SJSA1 (cell line): ENCODE measurements around the gene STAT5B. TPM values are rescaled to one million over a fixed set of nuclear protein-coding genes. Genes with fewer than 3 reads are reported as not detected.
"Not testable (repeated sequence)": the region's sequence is repeated elsewhere in the genome, so short reads cannot be mapped to it uniquely, and the experiment has no call there.

Experiments
- DNase-seq, 2 experiments: peaks; one replicate each; pipeline ENCODE4 v3.0.0-alpha.2; 2015 to 2020; ENCODE audit warnings: low spot score in 2 of 2, low read depth in 1 of 2
- H3K27ac ChIP-seq: fragments of 250-450 bp; sonication (Bioruptor Pico); 2 replicates; pipeline ENCODE4 v1.5.1; 2020; ENCODE audit warnings: mild to moderate bottlenecking, moderate library complexity
- H3K27me3 ChIP-seq: fragments of 250-450 bp; sonication (Bioruptor Pico); replicated peaks from 2 replicates; pipeline ENCODE4 v1.5.1; 2020; ENCODE audit warnings: mild to moderate bottlenecking, moderate library complexity
- H3K36me3 ChIP-seq: fragments of 250-450 bp; sonication (Bioruptor Pico); 2 replicates; pipeline ENCODE4 v1.5.1; 2020; ENCODE audit warnings: mild to moderate bottlenecking
- H3K4me1 ChIP-seq: fragments of 250-450 bp; sonication (Bioruptor Pico); replicated peaks from 2 replicates; pipeline ENCODE4 v1.6.1; 2021; ENCODE audit warnings: mild to moderate bottlenecking
- H3K4me3 ChIP-seq: fragments of 250-450 bp; sonication (Bioruptor Pico); 2 replicates; pipeline ENCODE4 v1.5.1; 2020; ENCODE audit warnings: mild to moderate bottlenecking
- H3K9me3 ChIP-seq: fragments of 250-450 bp; sonication (Bioruptor Pico); replicated peaks from 2 replicates; pipeline ENCODE4 v1.5.1; 2020; ENCODE audit warnings: mild to moderate bottlenecking
- total RNA-seq: library from RNA; depleted of rRNA; stranded (reverse); fragments of >200 nt; shearing (Covaris generic); gene quantifications from 2 replicates; pipeline ENCODE4 v1.2.3, GENCODE V29; 2014

The STAT5B gene
- total RNA-seq, 1 experiment from 2014 or later = 36.0 TPM

DNA sequence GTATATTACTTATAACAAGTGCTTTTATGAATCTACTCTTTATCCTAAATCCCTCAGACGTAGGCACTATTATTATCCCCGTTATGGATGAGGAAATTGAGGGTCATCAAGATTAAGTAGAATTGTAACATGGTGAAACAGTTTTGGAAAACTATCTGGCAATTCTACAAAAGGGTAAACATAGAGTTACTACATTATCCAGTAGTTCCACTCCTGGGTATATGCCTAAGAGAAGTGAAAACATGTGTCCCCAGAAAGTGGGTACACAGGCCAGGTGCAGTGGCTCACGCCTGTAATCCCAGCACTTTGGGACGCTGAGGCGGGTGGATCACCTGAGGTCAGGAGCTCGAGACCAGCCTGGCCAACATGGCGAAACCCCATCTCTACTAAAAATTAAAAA is 36.6 kb downstream of the STAT5B start:
- not testable (repeated sequence) for H3K4me1 ChIP-seq, H3K27ac ChIP-seq, DNase-seq, H3K4me3 ChIP-seq, H3K9me3 ChIP-seq, H3K27me3 ChIP-seq, H3K36me3 ChIP-seq

DNA sequence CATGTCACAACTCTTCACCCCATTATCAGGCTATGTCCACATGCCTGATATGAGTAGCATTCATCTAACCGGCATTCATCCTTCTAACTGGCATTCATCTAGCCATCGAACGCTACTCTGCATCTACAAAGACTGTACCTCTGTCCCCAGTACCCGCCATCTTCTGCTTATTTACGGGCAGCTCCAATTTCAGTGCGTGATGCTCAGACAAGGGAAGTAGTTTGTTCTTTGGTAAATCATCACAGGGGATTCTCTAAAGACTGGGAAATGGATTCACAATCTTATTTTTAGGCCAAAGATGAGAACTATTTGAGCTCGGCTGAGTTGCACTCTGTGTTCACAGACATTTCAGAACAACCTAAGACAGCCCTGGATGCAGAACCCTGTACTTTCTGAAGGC is 39.4 kb downstream of the STAT5B start:
- Histone ChIP-seq H3K4me3 (no peak overlapping the region), H3K4me1 (no peaks in the 10 kb centered on the region), H3K9me3 (no peaks in the 10 kb centered on the region), H3K27ac (no peak overlapping the region), H3K36me3 (no peaks in the 10 kb centered on the region), H3K27me3 (no peaks in the 10 kb centered on the region)
- DNase-seq = no peak

DNA sequence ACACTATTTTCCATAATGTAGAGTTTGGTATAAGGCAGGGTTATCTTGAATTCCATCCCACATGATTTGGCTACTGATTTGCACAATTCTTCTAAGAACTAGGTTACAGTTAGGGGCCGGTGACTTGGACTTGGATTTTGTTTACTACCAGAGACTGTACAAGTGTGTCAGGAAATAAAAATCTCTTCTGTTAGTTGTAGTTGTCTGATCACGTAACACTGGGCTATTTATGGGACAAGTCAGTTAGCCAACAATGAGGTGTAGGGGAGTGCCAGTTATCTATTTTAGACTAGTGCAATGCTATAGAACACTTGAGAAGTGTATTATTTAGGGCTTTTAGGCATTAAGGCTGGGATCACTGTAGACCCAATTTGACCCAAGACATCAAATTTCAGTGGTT is 42.2 kb downstream of the STAT5B start:
- no peak overlapping the region for H3K4me3 ChIP-seq
- H3K9me3 ChIP-seq = no peaks in the 10 kb centered on the region
- H3K4me1 ChIP-seq = no peaks in the 10 kb centered on the region
- no peaks in the 10 kb centered on the region for H3K27me3 ChIP-seq
- DNase-seq = no peak
- no peak overlapping the region for H3K27ac ChIP-seq
- 0 out of 2 replicates have a peak, but pooled peaks cover 4% of the 10 kb centered on the region for H3K36me3 ChIP-seq

DNA sequence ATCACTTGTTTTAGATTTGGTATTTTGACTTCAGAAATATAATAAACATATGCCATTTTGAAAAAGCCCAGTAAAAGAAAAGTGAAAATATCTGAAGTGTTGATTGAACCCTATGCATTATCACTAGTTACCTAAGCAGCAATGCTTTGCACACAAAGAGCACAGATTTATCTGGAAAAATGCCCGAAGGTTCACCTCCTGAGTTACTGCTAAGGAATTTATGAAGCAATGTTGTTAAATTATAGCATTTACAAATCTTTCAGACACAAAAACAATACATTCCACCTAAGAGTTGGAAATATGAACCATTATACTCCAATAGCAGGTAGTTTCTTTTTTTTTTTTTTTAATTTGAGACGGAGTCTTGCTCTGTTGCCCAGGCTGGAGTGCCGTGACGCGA is 43.0 kb downstream of the STAT5B start:
- H3K4me1 ChIP-seq = no peaks in the 10 kb centered on the region
- H3K27ac ChIP-seq = no peak overlapping the region
- H3K36me3 ChIP-seq = 0 out of 2 replicates have a peak, but pooled peaks cover 4% of the 10 kb centered on the region
- H3K9me3 ChIP-seq = no peaks in the 10 kb centered on the region
- DNase-seq = no peak
- H3K4me3 ChIP-seq = no peak overlapping the region
- H3K27me3 ChIP-seq = no peaks in the 10 kb centered on the region

- Histone ChIP-seq H3K4me1 (no peaks in the 10 kb centered on the region), H3K4me3 (no peak overlapping the region), H3K27me3 (no peaks in the 10 kb centered on the region), H3K27ac (no peak overlapping the region), H3K36me3 (0 out of 2 replicates have a peak, but pooled peaks cover 4% of the 10 kb centered on the region), H3K9me3 (no peaks in the 10 kb centered on the region)
- DNase-seq = no peak
Observed at GRCh38 chr17:42230225-42230624, 46.0 kb downstream of the STAT5B start.

GRCh38 chr17:42227849-42228700 is 48.1 kb downstream of the STAT5B start:
- Histone ChIP-seq H3K9me3 (no peaks in the 10 kb centered on the region), H3K27ac (no peak overlapping the region), H3K4me1 (no peaks in the 10 kb centered on the region), H3K27me3 (no peaks in the 10 kb centered on the region), H3K36me3 (peaks cover 4% of the 10 kb centered on the region; the same call in 1 of the 2 replicates), H3K4me3 (no peak overlapping the region)
- no peak for DNase-seq

GRCh38 chr17:42225646-42226045 is 50.5 kb downstream of the STAT5B start:
- Histone ChIP-seq H3K27ac (no peak overlapping the region), H3K9me3 (no peaks in the 10 kb centered on the region), H3K4me3 (no peak overlapping the region), H3K27me3 (no peaks in the 10 kb centered on the region), H3K4me1 (no peaks in the 10 kb centered on the region), H3K36me3 (peaks cover 11% of the 10 kb centered on the region)
- no peak for DNase-seq

DNA sequence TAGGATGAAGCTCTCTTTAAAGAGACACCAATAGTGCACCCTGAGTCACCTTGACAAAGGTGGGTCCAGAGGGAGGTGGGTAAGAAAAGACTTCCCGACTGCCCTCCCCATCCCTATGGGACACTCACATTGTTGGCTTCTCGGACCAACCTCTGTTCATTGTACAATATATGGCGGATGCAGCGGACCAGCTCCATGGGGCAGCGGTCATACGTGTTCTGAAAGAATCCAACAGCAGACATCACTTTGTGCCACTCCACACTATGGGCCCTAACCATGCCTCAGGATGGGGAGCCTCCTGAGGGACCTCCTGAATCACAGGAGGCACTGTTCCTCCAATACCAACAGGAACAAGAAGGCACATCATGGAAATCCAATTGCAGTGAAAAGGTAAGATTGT is 51.5 kb downstream of the STAT5B start:
- no peaks in the 10 kb centered on the region for H3K4me1 ChIP-seq
- no peaks in the 10 kb centered on the region for H3K9me3 ChIP-seq
- peaks cover 11% of the 10 kb centered on the region for H3K36me3 ChIP-seq

GRCh38 chr17:42221886-42222745 is 54.1 kb downstream of the STAT5B start:
- Histone ChIP-seq H3K4me3 (no peak overlapping the region), H3K36me3 (peaks cover 17% of the 10 kb centered on the region), H3K9me3 (no peaks in the 10 kb centered on the region), H3K4me1 (no peaks in the 10 kb centered on the region), H3K27me3 (no peaks in the 10 kb centered on the region), H3K27ac (no peak overlapping the region)
- peak; percentile 33 to 48 for DNase-seq

More for the DNA sequence above, 51.5 kb downstream of the STAT5B start:
- no peak for DNase-seq
- no peak overlapping the region for H3K27ac ChIP-seq
- no peaks in the 10 kb centered on the region for H3K27me3 ChIP-seq
- H3K4me3 ChIP-seq = no peak overlapping the region

DNA sequence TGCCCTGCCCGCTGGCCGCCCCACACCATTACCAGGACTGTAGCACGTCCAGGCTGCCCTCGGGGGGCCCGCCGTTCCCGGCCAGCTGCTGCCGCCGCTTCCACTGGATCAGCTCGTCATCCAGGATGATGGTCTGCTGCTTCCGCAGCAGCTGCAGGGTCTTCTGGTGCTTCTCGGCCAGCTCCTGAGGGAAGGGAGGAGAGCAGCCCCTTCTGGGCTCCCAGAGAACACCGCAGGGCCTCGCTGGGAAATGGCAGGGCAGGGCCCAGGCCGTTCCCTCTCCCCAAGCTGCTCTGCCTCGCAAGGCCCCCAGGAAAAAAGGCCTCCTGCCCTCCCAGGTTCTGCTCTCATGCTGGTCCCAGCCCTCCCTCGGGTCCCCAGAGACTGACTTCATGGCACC is 56.9 kb downstream of the STAT5B start:
- not testable (repeated sequence) for H3K4me3 ChIP-seq, H3K4me1 ChIP-seq, DNase-seq, H3K27me3 ChIP-seq, H3K9me3 ChIP-seq, H3K27ac ChIP-seq
- H3K36me3 ChIP-seq = peaks cover 32% of the 10 kb centered on the region

- H3K9me3 ChIP-seq = no peaks in the 10 kb centered on the region
- no peak for DNase-seq
- no peaks in the 10 kb centered on the region for H3K4me1 ChIP-seq
- no peaks in the 10 kb centered on the region for H3K27me3 ChIP-seq
- peaks cover 41% of the 10 kb centered on the region for H3K36me3 ChIP-seq
- no peak overlapping the region for H3K4me3 ChIP-seq
- H3K27ac ChIP-seq = no peak overlapping the region
Observed at GRCh38 chr17:42214156-42214555, 62.0 kb downstream of the STAT5B start.

- Histone ChIP-seq H3K27me3 (no peaks in the 10 kb centered on the region), H3K4me3 (no peak overlapping the region), H3K36me3 (peaks cover 44% of the 10 kb centered on the region), H3K9me3 (no peaks in the 10 kb centered on the region), H3K4me1 (no peaks in the 10 kb centered on the region), H3K27ac (no peak overlapping the region)
- no peak for DNase-seq
Observed at GRCh38 chr17:42212382-42212781, 63.8 kb downstream of the STAT5B start.

- peaks cover 44% of the 10 kb centered on the region for H3K36me3 ChIP-seq
- H3K27me3 ChIP-seq, H3K4me1 ChIP-seq, DNase-seq, H3K27ac ChIP-seq, H3K9me3 ChIP-seq, H3K4me3 ChIP-seq: not testable (repeated sequence)
Observed at GRCh38 chr17:42211921-42212341, 64.3 kb downstream of the STAT5B start.

DNA sequence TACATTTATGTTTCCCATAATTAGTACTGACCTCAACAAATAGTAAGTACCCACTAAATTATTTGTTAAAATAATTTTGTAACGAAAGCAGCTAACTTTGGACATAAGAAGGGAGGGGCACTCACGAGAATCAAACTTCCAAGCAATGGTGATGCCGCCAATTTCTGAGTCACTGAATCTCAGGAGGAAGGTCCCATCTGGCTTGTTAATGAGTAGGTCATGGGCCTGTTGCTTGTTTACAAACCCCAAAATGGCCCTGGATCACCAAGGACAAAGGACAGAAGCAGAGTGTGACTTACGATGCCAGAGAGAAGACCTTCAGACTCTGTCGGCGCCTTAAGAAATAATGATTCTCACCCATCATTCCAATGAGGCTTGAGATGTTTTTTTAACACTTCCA is 66.1 kb downstream of the STAT5B start:
- Histone ChIP-seq H3K4me3 (no peak overlapping the region), H3K27me3 (no peaks in the 10 kb centered on the region), H3K36me3 (peaks cover 44% of the 10 kb centered on the region), H3K27ac (no peak overlapping the region), H3K4me1 (peaks cover 8% of the 10 kb centered on the region), H3K9me3 (no peaks in the 10 kb centered on the region)
- DNase-seq = no peak
